NT2/D1 (cell line): ENCODE results near the gene CCDC160.

Experiments
- YY1 ChIP-seq: IDR thresholded peaks from 2 replicates; pipeline ENCODE4 v1.6.1; 2011; ENCODE audit not compliant: insufficient read length, insufficient read depth
- ZNF274 ChIP-seq: IDR thresholded peaks from 2 replicates; pipeline ENCODE4 v1.6.1; 2011; ENCODE audit warnings: mild to moderate bottlenecking, low read depth, low read length

DNA sequence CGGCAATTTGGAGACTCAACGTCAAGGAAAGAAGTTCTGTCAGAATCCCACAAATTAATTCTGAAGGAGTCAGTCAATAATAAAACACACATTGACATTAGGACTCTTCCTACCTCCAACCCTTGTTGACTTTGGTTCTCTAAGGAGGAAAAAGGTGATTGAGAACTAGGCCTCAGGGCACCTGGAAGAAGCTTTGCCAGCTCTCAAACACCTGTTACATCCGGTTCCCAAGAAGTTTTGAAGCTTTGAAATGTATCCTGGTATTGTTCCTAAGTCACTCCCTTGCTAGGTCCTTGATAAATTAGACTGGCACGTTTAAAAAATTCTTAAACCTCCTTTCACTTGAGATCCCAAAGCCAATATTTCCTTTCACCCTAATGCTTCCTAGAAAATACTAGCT lies 1.7 kb upstream of the CCDC160 start:
- no peak for TF ChIP-seq ZNF274
- TF ChIP-seq YY1, result no peak
